RWPE2 (cell line): Measurements from ENCODE around the gene GLB1L2.

Experiments used
- ATAC-seq: fragments of 200-7000 bp; cut with Tn5 transposase; 3 replicates; pipeline ENCODE4 v1.9.1; 2021; ENCODE audit warnings: low read depth
- DNase-seq: peaks from one replicate; pipeline ENCODE4 v3.0.0-alpha.2; 2020; ENCODE audit warnings: low spot score
- H3K27ac ChIP-seq: fragments of 450-650 bp; 2 replicates; pipeline ENCODE4 v1.5.1; 2017; ENCODE audit warnings: mild to moderate bottlenecking; ENCODE audit not compliant: poor library complexity, severe bottlenecking
- H3K27me3 ChIP-seq: fragments of 250-450 bp; sonication (Bioruptor Pico); 2 replicates; pipeline ENCODE4 v1.5.1; 2021; ENCODE audit warnings: mild to moderate bottlenecking, moderate library complexity; ENCODE audit not compliant: insufficient read depth, poor library complexity, severe bottlenecking
- H3K36me3 ChIP-seq: fragments of 250-450 bp; sonication (Bioruptor Pico); 2 replicates; pipeline ENCODE4 v1.5.1; 2020; ENCODE audit warnings: low read depth, mild to moderate bottlenecking, moderate library complexity
- H3K4me1 ChIP-seq: fragments of 250-450 bp; sonication (Bioruptor Pico); 2 replicates; pipeline ENCODE4 v1.5.1; 2021; ENCODE audit warnings: mild to moderate bottlenecking, moderate library complexity; ENCODE audit not compliant: insufficient read depth, poor library complexity, severe bottlenecking
- H3K4me3 ChIP-seq: fragments of 250-450 bp; sonication (Bioruptor Pico); 2 replicates; pipeline ENCODE4 v1.5.1; 2021; ENCODE audit warnings: mild to moderate bottlenecking, moderate library complexity; ENCODE audit not compliant: severe bottlenecking
- H3K9me3 ChIP-seq: fragments of 250-450 bp; sonication (Bioruptor Pico); 2 replicates; pipeline ENCODE4 v1.5.1; 2021; ENCODE audit warnings: mild to moderate bottlenecking, moderate library complexity; ENCODE audit not compliant: severe bottlenecking
- TF ChIP-seq, protein P1 (sequence below): fragments of 450-650 bp; IDR thresholded peaks from one replicate; pipeline ENCODE4 v1.5.1; 2017; ENCODE audit warnings: mild to moderate bottlenecking, moderate library complexity; ENCODE audit not compliant: poor library complexity, severe bottlenecking

The GLB1L2 gene

DNA sequence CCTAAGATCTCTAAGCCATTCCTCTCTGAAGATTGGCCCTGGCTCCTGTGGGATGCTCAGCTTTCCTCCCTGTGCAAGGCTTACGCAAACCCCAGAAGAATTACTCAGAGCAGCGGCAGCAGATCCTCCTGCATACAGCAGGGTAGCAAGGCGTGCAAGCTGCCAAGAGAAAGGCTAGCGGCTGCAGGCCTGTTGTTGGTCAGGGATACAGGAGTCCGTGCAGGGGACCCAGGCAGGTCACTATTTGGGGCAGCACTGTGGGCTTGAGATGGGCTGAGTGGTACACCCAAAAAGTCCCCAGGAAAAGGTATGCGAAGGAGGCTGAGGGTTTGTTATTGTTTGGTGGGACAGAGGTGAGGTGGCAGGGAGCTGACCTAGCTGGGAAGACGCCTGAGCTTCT, 1.5 kb downstream of the GLB1L2 start:
- Histone ChIP-seq H3K4me3 (no peak overlapping the region), H3K4me1 (no peaks in the 10 kb centered on the region), H3K9me3 (no peaks in the 10 kb centered on the region), H3K36me3 (no peaks in the 10 kb centered on the region), H3K27ac (no peak overlapping the region), H3K27me3 (peaks cover 32% of the 10 kb centered on the region)
- TF ChIP-seq, protein P1, sequence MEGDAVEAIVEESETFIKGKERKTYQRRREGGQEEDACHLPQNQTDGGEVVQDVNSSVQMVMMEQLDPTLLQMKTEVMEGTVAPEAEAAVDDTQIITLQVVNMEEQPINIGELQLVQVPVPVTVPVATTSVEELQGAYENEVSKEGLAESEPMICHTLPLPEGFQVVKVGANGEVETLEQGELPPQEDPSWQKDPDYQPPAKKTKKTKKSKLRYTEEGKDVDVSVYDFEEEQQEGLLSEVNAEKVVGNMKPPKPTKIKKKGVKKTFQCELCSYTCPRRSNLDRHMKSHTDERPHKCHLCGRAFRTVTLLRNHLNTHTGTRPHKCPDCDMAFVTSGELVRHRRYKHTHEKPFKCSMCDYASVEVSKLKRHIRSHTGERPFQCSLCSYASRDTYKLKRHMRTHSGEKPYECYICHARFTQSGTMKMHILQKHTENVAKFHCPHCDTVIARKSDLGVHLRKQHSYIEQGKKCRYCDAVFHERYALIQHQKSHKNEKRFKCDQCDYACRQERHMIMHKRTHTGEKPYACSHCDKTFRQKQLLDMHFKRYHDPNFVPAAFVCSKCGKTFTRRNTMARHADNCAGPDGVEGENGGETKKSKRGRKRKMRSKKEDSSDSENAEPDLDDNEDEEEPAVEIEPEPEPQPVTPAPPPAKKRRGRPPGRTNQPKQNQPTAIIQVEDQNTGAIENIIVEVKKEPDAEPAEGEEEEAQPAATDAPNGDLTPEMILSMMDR = no peak
- DNase-seq = no peak
- ATAC-seq = no peak

DNA sequence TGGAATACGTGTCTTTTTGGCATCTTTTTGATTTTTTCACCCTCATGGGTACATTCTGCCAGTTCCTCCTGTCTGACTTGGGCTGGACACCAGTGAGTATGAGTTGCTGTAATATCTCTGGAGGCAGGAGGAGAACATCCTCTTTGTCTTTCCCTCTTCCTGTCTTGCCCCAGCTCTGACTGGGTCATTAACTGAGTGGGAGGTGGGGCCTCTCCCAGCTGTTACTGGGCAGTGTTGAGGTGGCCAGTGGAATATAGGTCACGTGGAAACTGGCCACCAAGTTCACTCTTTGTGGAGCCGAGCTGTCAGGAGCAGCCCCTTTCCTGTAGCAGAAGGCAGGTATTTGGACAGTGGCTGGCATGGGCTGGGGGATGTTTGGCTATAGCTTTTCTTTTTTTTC, 2.2 kb downstream of the GLB1L2 start:
- H3K36me3 ChIP-seq = no peaks in the 10 kb centered on the region
- TF ChIP-seq, protein P1 = no peak
- no peak overlapping the region for H3K27ac ChIP-seq
- peaks cover 32% of the 10 kb centered on the region for H3K27me3 ChIP-seq
- H3K4me3 ChIP-seq = no peak overlapping the region
- DNase-seq (no peak), ATAC-seq (no peak)
- H3K4me1 ChIP-seq = no peaks in the 10 kb centered on the region
- no peaks in the 10 kb centered on the region for H3K9me3 ChIP-seq

- Histone ChIP-seq H3K4me1 (no peaks in the 10 kb centered on the region), H3K36me3 (no peaks in the 10 kb centered on the region), H3K27me3 (peaks cover 29% of the 10 kb centered on the region), H3K27ac (no peak overlapping the region), H3K9me3 (no peaks in the 10 kb centered on the region), H3K4me3 (no peak overlapping the region)
- DNase-seq (no peak), ATAC-seq (no peak)
- TF ChIP-seq, protein P1 = no peak
Observed at GRCh38 chr11:134334796-134335571, 3.2 kb downstream of the GLB1L2 start.

DNA sequence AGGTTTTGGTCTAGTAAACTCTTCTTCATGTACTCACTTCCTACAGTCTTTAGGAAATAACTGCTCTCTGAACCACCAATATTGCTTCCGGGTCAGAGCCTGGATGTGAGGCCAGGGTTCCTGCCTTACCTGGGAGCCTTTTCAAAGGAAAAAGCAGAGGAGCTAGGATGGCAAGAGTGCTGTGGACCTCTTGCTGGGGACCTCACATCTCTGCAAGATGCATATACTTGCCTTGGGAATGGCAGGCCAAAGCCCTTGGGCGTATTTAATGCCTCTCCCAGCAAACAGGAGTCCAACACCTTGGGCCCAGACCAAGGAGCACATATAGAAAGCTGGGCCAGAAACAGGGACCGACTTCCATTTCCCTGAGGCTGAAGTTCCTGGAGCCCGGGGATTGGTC, 5.3 kb downstream of the GLB1L2 start:
- no peak for ATAC-seq
- Histone ChIP-seq H3K9me3 (no peaks in the 10 kb centered on the region), H3K36me3 (no peaks in the 10 kb centered on the region), H3K4me1 (no peaks in the 10 kb centered on the region), H3K4me3 (no peak overlapping the region), H3K27ac (no peak overlapping the region), H3K27me3 (peaks cover 12% of the 10 kb centered on the region)
- DNase-seq = no peak
- TF ChIP-seq, protein P1 = no peak

DNA sequence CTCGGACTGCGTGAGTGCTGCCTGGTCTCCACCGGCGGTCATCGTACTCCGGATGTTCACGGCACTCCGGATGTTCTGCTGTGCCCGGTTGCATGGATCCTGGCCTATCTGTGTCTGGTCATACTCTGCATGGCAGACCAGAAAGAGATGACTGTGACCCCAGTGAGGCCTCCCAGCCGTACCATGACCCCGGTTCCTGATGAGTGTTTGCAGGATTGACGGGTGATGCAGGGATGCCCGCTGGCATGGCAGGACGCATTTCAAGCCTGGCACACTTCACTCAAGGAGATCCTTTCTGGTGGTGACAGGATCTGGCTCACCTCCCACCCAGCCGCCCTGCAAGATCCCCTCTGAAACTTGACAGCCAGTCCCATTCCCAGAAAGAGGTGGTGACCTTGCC, 6.3 kb downstream of the GLB1L2 start:
- H3K9me3 ChIP-seq = no peaks in the 10 kb centered on the region
- H3K27ac ChIP-seq = no peak overlapping the region
- H3K27me3 ChIP-seq = peaks cover 2% of the 10 kb centered on the region
- ATAC-seq (no peak), DNase-seq (no peak)
- no peaks in the 10 kb centered on the region for H3K36me3 ChIP-seq
- H3K4me3 ChIP-seq = no peak overlapping the region
- no peaks in the 10 kb centered on the region for H3K4me1 ChIP-seq
- TF ChIP-seq, protein P1 = no peak
